K562 (cell line): ENCODE measurements around the gene PFKFB2. TPM values are rescaled to one million over a fixed set of nuclear protein-coding genes. Genes with fewer than 3 reads are reported as not detected.

Experiments
- AFF1 ChIP-seq, 2 experiments: fragments of 450-650 bp; IDR thresholded peaks; 2 replicates each; pipeline ENCODE4 v1.6.1; 2018; ENCODE audit warnings: mild to moderate bottlenecking in 2 of 2, low read depth in 1 of 2; ENCODE audit not compliant: partially characterized antibody in 2 of 2
- ATF6 ChIP-seq: sonication (generic); formaldehyde crosslinking; IDR thresholded peaks from 2 replicates; pipeline ENCODE4 v1.4.0; 2020; ENCODE audit warnings: mild to moderate bottlenecking, missing genetic modification reagents
- BCL6 ChIP-seq: fragments of 250-450 bp; sonication (Bioruptor Pico); IDR thresholded peaks from 2 replicates; pipeline ENCODE4 v1.4.0; 2020
- CBX1 ChIP-seq: sonication (generic); IDR thresholded peaks from 2 replicates; pipeline ENCODE4 v1.6.1; 2016; ENCODE audit warnings: antibody characterized with exemption, low read depth, mild to moderate bottlenecking
- CBX3 ChIP-seq, 2 experiments: IDR thresholded peaks; 1 replicate in 1 of 2; 2 replicates in 1 of 2; pipeline ENCODE4 v1.6.1; 2012; ENCODE audit warnings: inconsistent platforms in 2 of 2, low read length in 2 of 2, borderline replicate concordance in 1 of 2, control low read depth in 1 of 2
- CREBBP ChIP-seq: IDR thresholded peaks from one replicate; pipeline ENCODE4 v1.6.1; 2012; ENCODE audit warnings: low read depth, mild to moderate bottlenecking, control low read depth, inconsistent platforms, low read length
- FOXJ2 ChIP-seq: fragments of 200-800 bp; sonication (Bioruptor generic); IDR thresholded peaks from 2 replicates; pipeline ENCODE4 v1.6.1; 2016; ENCODE audit warnings: missing genetic modification characterization, missing compliant biosample characterization
- HDGF ChIP-seq: fragments of 450-650 bp; IDR thresholded peaks from 2 replicates; pipeline ENCODE4 v1.6.1; 2016
- HMBOX1 ChIP-seq: sonication (generic); IDR thresholded peaks from 2 replicates; pipeline ENCODE4 v1.6.1; 2016
- LARP7 ChIP-seq: fragments of 450-650 bp; IDR thresholded peaks from 2 replicates; pipeline ENCODE4 v1.6.1; 2016
- NFIC ChIP-seq: fragments of 450-650 bp; IDR thresholded peaks from 2 replicates; pipeline ENCODE4 v1.6.1; 2017; ENCODE audit warnings: mild to moderate bottlenecking, inconsistent platforms
- NFXL1 ChIP-seq: fragments of 450-650 bp; formaldehyde crosslinking; IDR thresholded peaks from 2 replicates; pipeline ENCODE4 v1.4.0; 2021; ENCODE audit warnings: mild to moderate bottlenecking
- PHF20 ChIP-seq: fragments of 450-650 bp; IDR thresholded peaks from 2 replicates; pipeline ENCODE4 v1.6.1; 2018; ENCODE audit not compliant: partially characterized antibody
- SMARCB1 ChIP-seq: IDR thresholded peaks from 2 replicates; pipeline ENCODE4 v1.6.1; 2011; ENCODE audit warnings: improper control_type of control experiment, low read depth; ENCODE audit not compliant: insufficient read length
- TCF7 ChIP-seq: sonication (generic); IDR thresholded peaks from 2 replicates; pipeline ENCODE4 v1.6.1; 2016; ENCODE audit warnings: antibody characterized with exemption, borderline replicate concordance
- TFAP4 ChIP-seq: sonication (generic); formaldehyde crosslinking; IDR thresholded peaks from 2 replicates; pipeline ENCODE4 v1.8.0; 2022; ENCODE audit warnings: missing genetic modification reagents, mild to moderate bottlenecking, moderate library complexity, borderline replicate concordance
- TSC22D4 ChIP-seq: fragments of 450-650 bp; IDR thresholded peaks from 2 replicates; pipeline ENCODE4 v1.6.1; 2016; ENCODE audit warnings: missing genetic modification characterization, missing biosample characterization, control low read depth
- U2AF1 ChIP-seq: fragments of 200-400 bp; formaldehyde crosslinking; optimal IDR thresholded peaks from 2 replicates; pipeline ENCODE3; 2017; ENCODE audit warnings: mild to moderate bottlenecking, low read depth, low read length, moderate library complexity
- ZNF133 ChIP-seq: fragments of 250-450 bp; sonication (Bioruptor Pico); IDR thresholded peaks from 2 replicates; pipeline ENCODE4 v1.4.0; 2020; ENCODE audit warnings: mild to moderate bottlenecking
- polyA plus RNA-seq, 8 experiments: library from polyadenylated mRNA; depleted of rRNA in 4 of 8; stranded (reverse) in 5 of 8; unstranded in 3 of 8; fragments of >200 nt; fragmentation: Nextera tagmentation in 2 of 8; fragmentation: Illumina TruSeq in 1 of 8; extraction: Ambion mirVana in 2 of 8; extraction: Trizol in 1 of 8; gene quantifications; 2 replicates each; pipeline versions ENCODE4 v1.2.1 to v1.2.3, GENCODE V29; 2011 to 2014; ENCODE audit warnings: inconsistent platforms in 1 of 8, missing spikeins in 1 of 8
- total RNA-seq, 7 experiments: library from RNA; depleted of rRNA in 6 of 7; stranded (reverse); fragments of >200 nt in 6 of 7; fragmentation: Illumina TruSeq in 2 of 7; extraction: Trizol in 2 of 7; gene quantifications; 2 replicates each; pipeline versions ENCODE4 v1.2.1 to v1.2.3, GENCODE V29; 2011 to 2021; ENCODE audit warnings: low replicate concordance in 1 of 7

PFKFB2 gene
- total and polyA plus RNA-seq, 9 of the 15 experiments (the other 6 are each of a cell fraction or from before 2014, with no cell fraction given) = 6.9 to 26.0 (median 16.4) TPM

GRCh38 chr1:207049974-207050391, 3.1 kb upstream of the PFKFB2 start (continued):
- no peak for TF ChIP-seq CBX1
- TF ChIP-seq NFIC = no peak
- TF ChIP-seq TSC22D4 (tag) = no peak
- no peak for TF ChIP-seq TCF7
- peak in 1 of 2 experiments; percentile 59; a peak in 1 of 3 replicates for TF ChIP-seq CBX3 (IDR thresholded peaks at IDR 0.05; ENCODE audit: borderline replicate concordance in 1 of 2, low read length in 2 of 2)
- no peak for TF ChIP-seq HDGF
- TF ChIP-seq HMBOX1 = no peak
- no peak for TF ChIP-seq FOXJ2 (tag)
- TF ChIP-seq LARP7 = 0 out of 2 replicates have a peak, but pooled peaks have one; percentile 51
- no peak for TF ChIP-seq ATF6
- TF ChIP-seq NFXL1 (CRISPR knock-in tag) = no peak
- TF ChIP-seq ZNF133 (CRISPR knock-in tag) = no peak
- peak; percentile 74 for TF ChIP-seq SMARCB1
- TF ChIP-seq CREBBP = no peak
- no peak for TF ChIP-seq U2AF1
- TF ChIP-seq TFAP4 (CRISPR knock-in tag) = no peak
- no peak for TF ChIP-seq BCL6 (CRISPR knock-in tag)
- TF ChIP-seq PHF20 = no peak
- peak in 1 of 2 experiments; percentile 67 for TF ChIP-seq AFF1 (IDR thresholded peaks at IDR 0.05; ENCODE audit: low read depth in 1 of 2, partially characterized antibody in 2 of 2)
- TF ChIP-seq, all 486 proteins: peak for 70
